Gastrocnemius medialis (tissue), 4 donors: ENCODE data around the gene HDAC4.

Source experiments
- CTCF ChIP-seq, 5 experiments: fragments of 450-650 bp in 3 of 5; fragments of 200-600 bp in 2 of 5; sonication (generic) in 2 of 5; IDR thresholded peaks in 4 of 5; conservative IDR thresholded peaks in 1 of 5; 1 replicate in 4 of 5; 2 replicates in 1 of 5; pipeline ENCODE4 v1.5.1; 2016 to 2019; ENCODE audit warnings: antibody characterized with exemption in 5 of 5, mild to moderate bottlenecking in 3 of 5, moderate library complexity in 3 of 5
- POLR2A ChIP-seq, 2 donors: fragments of 450-650 bp; IDR thresholded peaks; one replicate each; pipeline ENCODE4 v1.6.1; 2017; ENCODE audit warnings: antibody characterized with exemption in 2 of 2, mild to moderate bottlenecking in 2 of 2, moderate library complexity in 2 of 2

- no peak for TF ChIP-seq POLR2A (IDR thresholded peaks at IDR 0.05)
- no peak for TF ChIP-seq CTCF (IDR thresholded peaks at IDR 0.05 in 4 of 5, conservative IDR thresholded peaks at IDR 0.05 in 1 of 5)
Observed at GRCh38 chr2:239365071-239365781, 35.6 kb downstream of the HDAC4 start.
